PC-3 (cell line): Measurements from ENCODE around the gene CDH10. TPM values are rescaled to one million over a fixed set of nuclear protein-coding genes. Genes with fewer than 3 reads are reported as not detected.
A peak's percentile ranks its signal among the peaks of the same experiment; 100 is the strongest.

Experiments
- ATAC-seq: fragments of 200-7000 bp; cut with Tn5 transposase; 2 replicates; pipeline ENCODE4 v1.9.1; 2020; ENCODE audit warnings: mild to moderate bottlenecking, moderate library complexity
- BruUV-seq: library from RNA; stranded (reverse); fragments of 400-500 nt; replicated peaks from 2 replicates; lab custom pipeline; 2021; lab: Mats Ljungman, UMichigan
- CTCF ChIA-PET: fragments of 300-600 bp; sonication (Branson Sonifier 250); formaldehyde crosslinking; loops from one replicate; lab custom pipeline; 2022; ENCODE audit warnings: antibody characterized with exemption; lab: Charles Lee
- POLR2A ChIA-PET: fragments of 300-600 bp; sonication (Branson Sonifier 250); formaldehyde crosslinking; loops from one replicate; lab custom pipeline; 2022; ENCODE audit warnings: antibody characterized with exemption; ENCODE audit not compliant: unreplicated experiment; lab: Charles Lee
- DNase-seq: peaks from one replicate; pipeline ENCODE4 v3.0.0-alpha.2; 2015
- H2AFZ ChIP-seq: fragments of 300-600 bp; sonication (generic); 2 replicates; pipeline ENCODE4 v1.6.0; 2016; ENCODE audit warnings: antibody characterized with exemption, low read length
- H3F3A ChIP-seq: fragments of 300-600 bp; sonication (generic); one replicate; pipeline ENCODE4 v1.6.0; 2017; ENCODE audit warnings: antibody characterized with exemption, low read length, control low read depth, mild to moderate bottlenecking; ENCODE audit not compliant: unreplicated experiment
- H3K27ac ChIP-seq: fragments of 300-600 bp; sonication (generic); 2 replicates; pipeline ENCODE4 v1.5.1; 2016; ENCODE audit warnings: mild to moderate bottlenecking, low read length
- H3K27me3 ChIP-seq: fragments of 300-600 bp; sonication (generic); 2 replicates; pipeline ENCODE4 v1.6.1; 2016; ENCODE audit warnings: low read length, mixed read lengths
- H3K36me3 ChIP-seq: fragments of 300-600 bp; sonication (generic); 2 replicates; pipeline ENCODE4 v1.6.1; 2016; ENCODE audit warnings: low read depth, mixed run types, low read length, mixed read lengths
- H3K4me1 ChIP-seq: fragments of 300-600 bp; sonication (generic); 2 replicates; pipeline ENCODE4 v1.5.1; 2016; ENCODE audit warnings: low read length; ENCODE audit not compliant: insufficient read depth
- H3K4me2 ChIP-seq: fragments of 300-600 bp; sonication (generic); 2 replicates; pipeline ENCODE4 v1.6.0; 2016; ENCODE audit warnings: low read length
- H3K4me3 ChIP-seq: fragments of 300-600 bp; sonication (generic); 2 replicates; pipeline ENCODE4 v1.5.1; 2016; ENCODE audit warnings: mild to moderate bottlenecking, low read length, mixed read lengths
- H3K79me2 ChIP-seq: fragments of 300-600 bp; sonication (generic); 2 replicates; pipeline ENCODE4 v1.6.1; 2017; ENCODE audit warnings: low read length, mixed read lengths
- H3K9ac ChIP-seq: fragments of 300-600 bp; sonication (generic); 2 replicates; pipeline ENCODE4 v1.6.0; 2016; ENCODE audit warnings: mild to moderate bottlenecking, low read length
- H3K9me2 ChIP-seq: fragments of 300-600 bp; sonication (generic); replicated peaks from 2 replicates; pipeline ENCODE4 v1.6.1; 2016; ENCODE audit warnings: mixed run types, low read length, mixed read lengths
- H3K9me3 ChIP-seq: fragments of 300-600 bp; sonication (generic); 2 replicates; pipeline ENCODE4 v1.6.1; 2016; ENCODE audit warnings: low read length, mixed read lengths
- H4K20me1 ChIP-seq: fragments of 300-600 bp; sonication (generic); 2 replicates; pipeline ENCODE4 v1.6.1; 2016; ENCODE audit warnings: low read length, mixed read lengths
- CTCF ChIP-seq: fragments of 300-600 bp; sonication (generic); conservative IDR thresholded peaks from 2 replicates; pipeline ENCODE4 v1.5.1; 2017; ENCODE audit warnings: antibody characterized with exemption, low read depth, mild to moderate bottlenecking, low read length
- EZH2 ChIP-seq: fragments of 300-600 bp; sonication (generic); IDR thresholded peaks from one replicate; pipeline ENCODE4 v1.6.1; 2017; ENCODE audit warnings: antibody characterized with exemption, mild to moderate bottlenecking, low read length; ENCODE audit not compliant: unreplicated experiment
- EZH2phosphoT487 ChIP-seq: fragments of 300-600 bp; sonication (generic); IDR thresholded peaks from 2 replicates; pipeline ENCODE4 v1.6.1; 2018; ENCODE audit warnings: mild to moderate bottlenecking, antibody characterized with exemption, low read length, borderline replicate concordance
- intact Hi-C: fragments of 100-400 bp; cut with micrococcal nuclease; formaldehyde crosslinking; loops from 2 replicates; pipeline ENCODE4 v1.9.0; 2023
- total RNA-seq: library from RNA; depleted of rRNA; stranded (reverse); fragments of >200 nt; gene quantifications from 2 replicates; pipeline ENCODE4 v1.2.3, GENCODE V29; 2014

The CDH10 gene
- total RNA-seq, 1 experiment from 2014 or later = not detected

- no peaks in the 10 kb centered on the region for H4K20me1 ChIP-seq
- ChIA-PET POLR2A (no interaction called here), CTCF (interaction anchor here (0.6 to 1.4 kb wide), 2 partner anchors 108 to 823 kb away, joined by 3 read pairs; no protein-coding TSS in a partner anchor)
- no peaks in the 10 kb centered on the region for H3K36me3 ChIP-seq
- no TSS peak for BruUV-seq
- H3K9me3 ChIP-seq = no peaks in the 10 kb centered on the region
- H3F3A ChIP-seq = no peaks in the 10 kb centered on the region
- no peak overlapping the region for H3K27ac ChIP-seq
- no peak for TF ChIP-seq EZH2
- TF ChIP-seq CTCF = no peak
- TF ChIP-seq EZH2phosphoT487 = no peak
- H3K9me2 ChIP-seq = no peaks in the 10 kb centered on the region
- H3K79me2 ChIP-seq = no peaks in the 10 kb centered on the region
- no peak overlapping the region for H2AFZ ChIP-seq
- DNase-seq = no peak
- no peaks in the 10 kb centered on the region for H3K27me3 ChIP-seq
- no peak overlapping the region for H3K4me2 ChIP-seq
- no peak for ATAC-seq
- H3K9ac ChIP-seq = no peak overlapping the region
- no peaks in the 10 kb centered on the region; the same call in 1 of the 2 replicates for H3K4me1 ChIP-seq
- intact Hi-C loops = loop anchor here (2.0 to 10.0 kb wide), 3 partner anchors 198 to 396 kb away; no protein-coding TSS in a partner anchor
- H3K4me3 ChIP-seq = no peak overlapping the region
Observed at GRCh38 chr5:24643156-24643555, 1.6 kb downstream of the CDH10 start.

GRCh38 chr5:24642022-24642421 lies 2.8 kb downstream of the CDH10 start:
- H3K27me3 ChIP-seq = no peaks in the 10 kb centered on the region
- no peak overlapping the region for H3K9ac ChIP-seq
- ATAC-seq (peak; percentile 62), DNase-seq (peak; percentile 75)
- H2AFZ ChIP-seq = no peak overlapping the region
- no peaks in the 10 kb centered on the region for H3K9me3 ChIP-seq
- no peak overlapping the region for H3K4me2 ChIP-seq
- no peaks in the 10 kb centered on the region for H4K20me1 ChIP-seq
- no peaks in the 10 kb centered on the region for H3F3A ChIP-seq
- POLR2A ChIA-PET = no interaction called here
- CTCF ChIA-PET = no interaction called here
- H3K4me3 ChIP-seq = no peak overlapping the region
- H3K9me2 ChIP-seq = no peaks in the 10 kb centered on the region
- no peak overlapping the region for H3K27ac ChIP-seq
- no peaks in the 10 kb centered on the region for H3K79me2 ChIP-seq
- no TSS peak for BruUV-seq
- no peaks in the 10 kb centered on the region for H3K36me3 ChIP-seq
- intact Hi-C loops = loop anchor here (1.0 to 10.0 kb wide), 6 partner anchors 107 to 409 kb away; no protein-coding TSS in a partner anchor
- TF ChIP-seq CTCF = peak; percentile 80
- no peak for TF ChIP-seq EZH2
- no peaks in the 10 kb centered on the region; the same call in 1 of the 2 replicates for H3K4me1 ChIP-seq

DNA sequence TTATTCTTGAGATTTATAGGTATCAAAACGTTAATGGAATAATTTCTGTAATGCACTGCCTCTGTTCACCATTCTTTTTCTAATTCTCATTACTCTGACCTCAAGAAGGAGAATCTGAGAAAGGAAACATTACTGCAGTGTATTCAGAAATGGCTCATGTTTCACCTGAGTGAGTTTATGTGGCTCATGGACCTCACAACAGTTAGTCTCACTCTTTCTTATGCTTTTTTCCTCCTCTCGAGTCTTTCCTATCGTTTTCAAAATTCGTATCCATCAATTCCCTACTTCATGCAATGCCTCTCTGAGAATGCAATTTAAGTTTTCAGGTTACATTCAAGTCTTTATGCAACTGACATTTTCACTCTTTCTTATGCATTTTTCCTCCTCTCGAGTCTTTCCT lies 9.6 kb downstream of the CDH10 start:
- H4K20me1 ChIP-seq = no peaks in the 10 kb centered on the region
- no peak overlapping the region for H3K27ac ChIP-seq
- no peak overlapping the region for H3K9ac ChIP-seq
- no peaks in the 10 kb centered on the region for H3K9me2 ChIP-seq
- no peak overlapping the region for H3K4me2 ChIP-seq
- H3K36me3 ChIP-seq = no peaks in the 10 kb centered on the region
- H3F3A ChIP-seq = no peaks in the 10 kb centered on the region
- no peaks in the 10 kb centered on the region for H3K27me3 ChIP-seq
- POLR2A ChIA-PET = no interaction called here
- CTCF ChIA-PET = no interaction called here
- no peak overlapping the region for H2AFZ ChIP-seq
- H3K9me3 ChIP-seq = no peaks in the 10 kb centered on the region
- no peaks in the 10 kb centered on the region for H3K79me2 ChIP-seq
- intact Hi-C loops = loop anchor here (10.0 kb wide), 1 partner anchor 1370 kb away; no protein-coding TSS in a partner anchor
- no peak for DNase-seq
- H3K4me1 ChIP-seq = no peaks in the 10 kb centered on the region
- no peak for ATAC-seq
- TF ChIP-seq CTCF (no peak), EZH2 (no peak), EZH2phosphoT487 (no peak)
- BruUV-seq = no TSS peak
- H3K4me3 ChIP-seq = no peak overlapping the region
